Right atrium auricular region (tissue), 2 donors: ENCODE measurements around the gene WWTR1. TPM values are rescaled to one million over a fixed set of nuclear protein-coding genes. Genes with fewer than 3 reads are reported as not detected.

Experiments
- DNase-seq: peaks from one replicate; pipeline ENCODE4 v3.0.0-alpha.2; 2019; ENCODE audit warnings: low spot score
- H3K27ac ChIP-seq, 2 donors: fragments of 200-600 bp; sonication (generic); 1 replicate in 1 of 2; 2 replicates in 1 of 2; pipeline ENCODE4 v1.5.1; 2016 to 2019
- H3K27me3 ChIP-seq, 2 donors: fragments of 200-600 bp; sonication (generic); one replicate each; pipeline versions ENCODE4 v1.5.1 to v1.6.0; 2017 to 2019
- H3K36me3 ChIP-seq: fragments of 200-600 bp; sonication (generic); one replicate; pipeline ENCODE4 v1.5.1; 2016
- H3K4me1 ChIP-seq, 2 donors: fragments of 200-600 bp; sonication (generic); one replicate each; pipeline versions ENCODE4 v1.5.1 to v1.6.0; 2017 to 2019
- H3K4me3 ChIP-seq, 2 donors: fragments of 200-600 bp; sonication (generic); 1 replicate in 1 of 2; 2 replicates in 1 of 2; pipeline ENCODE4 v1.5.1; 2017 to 2019; ENCODE audit warnings: mild to moderate bottlenecking in 1 of 2, moderate library complexity in 1 of 2
- H3K9me3 ChIP-seq, 2 donors: fragments of 200-600 bp; sonication (generic); one replicate each; pipeline ENCODE4 v1.5.1; 2019
- total RNA-seq, 2 donors: library from RNA; depleted of rRNA; stranded (reverse); fragments of >200 nt; gene quantifications; one replicate each; pipeline ENCODE4 v1.1.0, GENCODE V29; 2016
- TF ChIP-seq, protein P1 (sequence below), 2 donors: fragments of 200-600 bp; sonication (generic); IDR thresholded peaks; one replicate each; pipeline ENCODE4 v1.5.1; 2019; ENCODE audit warnings: antibody characterized with exemption in 2 of 2

The WWTR1 gene
- total RNA-seq, 2 donors from 2014 or later: 53.4 to 73.1 TPM

DNA sequence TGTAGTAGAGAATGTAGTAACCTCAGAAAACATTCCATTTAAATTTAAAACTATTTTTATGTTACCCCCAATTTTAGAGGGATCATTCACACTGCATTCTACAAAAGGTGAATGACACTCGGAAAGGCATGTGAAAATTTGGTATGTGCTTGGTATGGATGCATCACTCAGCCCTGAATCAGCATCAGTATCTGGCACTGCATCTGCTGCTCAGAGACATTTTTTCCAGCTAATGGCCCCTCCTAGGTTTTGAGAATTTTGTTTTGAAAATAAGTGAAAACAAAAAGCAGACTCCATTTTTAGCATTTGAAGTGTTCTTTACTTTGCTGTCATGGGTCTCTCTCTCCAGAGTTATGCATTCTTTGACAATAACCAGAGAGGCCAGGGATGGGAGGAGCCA lies 15.6 kb upstream of the WWTR1 start:
- Histone ChIP-seq H3K27me3 (no peaks in the 10 kb centered on the region), H3K4me1 (no peaks in the 10 kb centered on the region), H3K9me3 (no peaks in the 10 kb centered on the region), H3K27ac (no peak overlapping the region), H3K4me3 (no peak overlapping the region), H3K36me3 (no peaks in the 10 kb centered on the region)
- DNase-seq: no peak
- TF ChIP-seq, protein P1, sequence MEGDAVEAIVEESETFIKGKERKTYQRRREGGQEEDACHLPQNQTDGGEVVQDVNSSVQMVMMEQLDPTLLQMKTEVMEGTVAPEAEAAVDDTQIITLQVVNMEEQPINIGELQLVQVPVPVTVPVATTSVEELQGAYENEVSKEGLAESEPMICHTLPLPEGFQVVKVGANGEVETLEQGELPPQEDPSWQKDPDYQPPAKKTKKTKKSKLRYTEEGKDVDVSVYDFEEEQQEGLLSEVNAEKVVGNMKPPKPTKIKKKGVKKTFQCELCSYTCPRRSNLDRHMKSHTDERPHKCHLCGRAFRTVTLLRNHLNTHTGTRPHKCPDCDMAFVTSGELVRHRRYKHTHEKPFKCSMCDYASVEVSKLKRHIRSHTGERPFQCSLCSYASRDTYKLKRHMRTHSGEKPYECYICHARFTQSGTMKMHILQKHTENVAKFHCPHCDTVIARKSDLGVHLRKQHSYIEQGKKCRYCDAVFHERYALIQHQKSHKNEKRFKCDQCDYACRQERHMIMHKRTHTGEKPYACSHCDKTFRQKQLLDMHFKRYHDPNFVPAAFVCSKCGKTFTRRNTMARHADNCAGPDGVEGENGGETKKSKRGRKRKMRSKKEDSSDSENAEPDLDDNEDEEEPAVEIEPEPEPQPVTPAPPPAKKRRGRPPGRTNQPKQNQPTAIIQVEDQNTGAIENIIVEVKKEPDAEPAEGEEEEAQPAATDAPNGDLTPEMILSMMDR (IDR thresholded peaks at IDR 0.05): no peak

DNA sequence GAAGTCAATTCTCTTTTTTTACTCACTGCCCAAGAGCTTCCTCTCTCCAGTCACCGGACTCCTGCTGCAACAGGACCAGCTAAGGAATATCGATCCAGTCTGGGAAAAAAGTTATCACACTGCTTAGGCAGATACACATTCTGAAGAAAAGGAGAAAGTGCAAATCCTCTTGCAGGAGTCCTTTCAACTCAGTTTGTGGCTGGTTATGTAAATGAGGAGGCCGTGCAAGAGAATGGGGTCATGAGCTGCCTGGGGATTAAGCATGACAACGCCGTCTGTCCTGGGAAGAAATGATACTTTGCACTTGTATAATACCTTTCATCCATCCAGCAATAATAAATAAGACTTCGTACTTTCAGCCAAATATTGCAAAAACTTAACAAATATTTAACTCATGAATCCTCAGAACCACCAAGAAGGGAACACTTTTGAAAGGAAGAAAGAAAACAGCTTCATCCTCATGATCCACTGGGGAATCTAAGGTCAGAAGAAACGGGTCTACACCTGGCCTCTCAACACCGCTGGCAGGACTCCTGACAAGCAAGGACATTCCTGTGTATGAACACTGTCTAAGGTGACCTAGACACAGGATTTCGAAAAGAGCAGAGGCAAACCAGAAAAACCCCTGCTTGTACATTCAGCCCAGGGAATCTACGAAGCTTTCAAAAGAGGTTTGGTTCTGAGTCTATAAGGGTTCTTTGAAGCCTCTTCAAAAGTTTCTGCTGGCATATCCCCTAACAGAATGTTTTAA lies 13.1 kb upstream of the WWTR1 start:
- Histone ChIP-seq H3K36me3 (no peaks in the 10 kb centered on the region), H3K27me3 (no peaks in the 10 kb centered on the region)

DNA sequence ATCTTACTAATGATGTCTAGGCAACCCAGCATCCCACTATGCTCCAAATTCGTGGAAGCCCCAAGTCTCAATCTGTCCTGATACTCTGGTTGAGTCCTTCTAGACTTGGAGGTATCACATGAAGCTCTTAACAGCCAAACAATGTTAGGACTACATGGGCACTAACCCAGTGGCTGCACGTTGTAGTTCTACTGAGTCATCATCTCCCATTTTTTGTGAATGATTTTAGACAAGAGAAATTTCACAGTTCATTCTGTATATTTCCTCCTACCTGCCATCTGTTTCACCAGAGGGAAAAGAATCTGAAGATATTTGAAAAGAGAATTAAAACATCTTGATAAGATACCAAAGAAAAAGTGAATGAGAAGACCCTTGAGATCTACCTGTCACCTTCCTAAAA lies 9.8 kb upstream of the WWTR1 start:
- Histone ChIP-seq H3K9me3 (no peaks in the 10 kb centered on the region), H3K27me3 (no peaks in the 10 kb centered on the region), H3K4me1 (no peaks in the 10 kb centered on the region), H3K27ac (no peak overlapping the region), H3K36me3 (no peaks in the 10 kb centered on the region), H3K4me3 (no peak overlapping the region)
- TF ChIP-seq, protein P1 (IDR thresholded peaks at IDR 0.05): no peak
- no peak for DNase-seq

More for the DNA sequence above, 13.1 kb upstream of the WWTR1 start:
- Histone ChIP-seq H3K4me3 (no peak overlapping the region), H3K9me3 (no peaks in the 10 kb centered on the region), H3K4me1 (no peaks in the 10 kb centered on the region), H3K27ac (no peak overlapping the region)
- DNase-seq: no peak
- TF ChIP-seq, protein P1 (IDR thresholded peaks at IDR 0.05): no peak

DNA sequence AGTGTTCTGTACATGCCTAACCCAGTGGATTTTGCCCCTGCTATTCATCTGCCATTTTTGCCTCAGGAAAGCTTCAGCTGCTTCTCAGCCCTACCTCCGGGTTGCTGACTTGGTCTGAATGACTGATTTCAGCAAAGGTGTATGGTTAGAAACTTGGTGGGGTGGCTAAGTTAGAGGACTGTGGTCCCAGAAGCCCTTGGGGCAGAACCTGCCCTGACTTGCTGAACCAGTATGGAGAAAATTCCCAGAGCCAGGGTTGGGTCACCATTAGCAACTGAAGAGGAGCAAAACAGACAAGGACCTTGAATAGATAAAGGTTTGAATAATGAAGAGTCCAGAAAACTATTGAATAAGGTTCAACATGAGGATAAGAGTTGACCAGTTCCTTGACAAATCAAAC lies 6.1 kb upstream of the WWTR1 start:
- H3K4me1 ChIP-seq: peaks cover 0 to 1% of the 10 kb centered on the region in 2 donors
- H3K27ac ChIP-seq: no peak overlapping the region
- H3K9me3 ChIP-seq: no peaks in the 10 kb centered on the region
- H3K27me3 ChIP-seq: no peaks in the 10 kb centered on the region
- no peaks in the 10 kb centered on the region for H3K36me3 ChIP-seq
- TF ChIP-seq, protein P1 (IDR thresholded peaks at IDR 0.05): no peak
- no peak for DNase-seq
- H3K4me3 ChIP-seq: no peak overlapping the region

DNA sequence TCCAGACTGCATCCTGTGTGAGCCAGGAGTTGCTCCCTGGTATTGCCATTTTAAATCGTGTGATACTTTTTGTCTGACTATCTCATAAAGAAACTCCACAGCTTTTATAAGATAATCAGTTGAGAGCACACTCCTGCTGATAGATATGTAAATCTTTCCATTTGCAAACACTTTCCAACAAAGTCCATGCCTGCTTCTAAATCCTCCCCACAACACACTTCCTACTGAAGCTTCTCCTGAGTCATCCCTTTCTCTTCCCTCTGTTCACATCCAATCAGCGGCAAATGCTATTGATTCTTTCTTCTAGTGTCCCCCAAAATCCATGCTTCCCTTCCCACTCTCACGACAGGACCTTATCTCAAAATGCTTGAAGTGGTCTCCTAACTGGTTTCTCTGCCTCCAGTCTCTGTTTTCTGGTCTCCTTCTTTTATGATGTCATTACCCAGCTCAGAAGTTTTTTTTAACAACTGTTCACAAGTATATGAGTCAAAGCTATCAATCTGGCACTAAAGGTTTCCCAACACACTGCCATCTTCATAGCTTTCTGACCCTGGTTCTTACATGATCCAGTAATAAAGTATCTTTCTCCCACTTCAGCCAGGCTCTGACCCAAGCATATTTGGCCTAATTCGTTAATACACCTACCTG lies 4.5 kb upstream of the WWTR1 start:
- H3K27me3 ChIP-seq: no peaks in the 10 kb centered on the region
- H3K4me3 ChIP-seq: no peak overlapping the region
- H3K27ac ChIP-seq: no peak overlapping the region
- H3K4me1 ChIP-seq: peaks cover 0 to 8% of the 10 kb centered on the region in 2 donors
- H3K36me3 ChIP-seq: no peaks in the 10 kb centered on the region
- TF ChIP-seq, protein P1 (IDR thresholded peaks at IDR 0.05): no peak
- H3K9me3 ChIP-seq: no peaks in the 10 kb centered on the region
- no peak for DNase-seq
